GM23338 (cell line): Measurements from ENCODE around the gene GFOD1. TPM values are rescaled to one million over a fixed set of nuclear protein-coding genes. Genes with fewer than 3 reads are reported as not detected.
A peak's percentile ranks its signal among the peaks of the same experiment; 100 is the strongest.

Experiments used
- ATAC-seq: fragments of 200-7000 bp; cut with Tn5 transposase; 3 replicates; pipeline ENCODE4 v1.9.1; 2020
- DNase-seq: peaks from one replicate; pipeline ENCODE4 v3.0.0-alpha.2; 2015; ENCODE audit warnings: low spot score
- H2AFZ ChIP-seq: fragments of 200-600 bp; sonication (generic); 2 replicates; pipeline ENCODE4 v1.8.0; 2016; ENCODE audit warnings: antibody characterized with exemption, mild to moderate bottlenecking, moderate library complexity
- H3F3A ChIP-seq: fragments of 200-600 bp; sonication (generic); replicated peaks from 2 replicates; pipeline ENCODE4 v1.8.0; 2017; ENCODE audit warnings: antibody characterized with exemption, mixed run types, low read depth
- H3K27ac ChIP-seq: fragments of 200-600 bp; sonication (generic); 2 replicates; pipeline ENCODE4 v1.6.1; 2016; ENCODE audit warnings: low read depth
- H3K27me3 ChIP-seq: fragments of 200-600 bp; sonication (generic); 2 replicates; pipeline ENCODE4 v1.8.0; 2016; ENCODE audit warnings: mild to moderate bottlenecking, mixed run types, moderate library complexity; ENCODE audit not compliant: insufficient read depth
- H3K36me3 ChIP-seq: fragments of 200-600 bp; sonication (generic); 2 replicates; pipeline ENCODE4 v1.8.0; 2016; ENCODE audit warnings: mild to moderate bottlenecking; ENCODE audit not compliant: insufficient read depth
- H3K4me1 ChIP-seq: fragments of 200-600 bp; sonication (generic); 2 replicates; pipeline ENCODE4 v1.8.0; 2016; ENCODE audit warnings: mild to moderate bottlenecking, moderate library complexity; ENCODE audit not compliant: insufficient read depth
- H3K4me2 ChIP-seq: fragments of 200-600 bp; sonication (generic); 2 replicates; pipeline ENCODE4 v1.7.1; 2017; ENCODE audit warnings: mixed run types
- H3K4me3 ChIP-seq: fragments of 200-600 bp; sonication (generic); 2 replicates; pipeline ENCODE4 v1.6.1; 2016; ENCODE audit warnings: mixed run types
- H3K79me2 ChIP-seq: fragments of 200-600 bp; sonication (generic); replicated peaks from 2 replicates; pipeline ENCODE4 v1.8.0; 2017; ENCODE audit warnings: mild to moderate bottlenecking; ENCODE audit not compliant: insufficient read depth
- H3K9me2 ChIP-seq: fragments of 200-600 bp; sonication (generic); 2 replicates; pipeline ENCODE4 v1.8.0; 2017; ENCODE audit not compliant: insufficient read depth
- H4K20me1 ChIP-seq: fragments of 200-600 bp; sonication (generic); replicated peaks from 2 replicates; pipeline ENCODE4 v1.8.0; 2017; ENCODE audit warnings: mild to moderate bottlenecking; ENCODE audit not compliant: insufficient read depth
- H3K27ac Mint-ChIP-seq: 2 replicates; pipeline ENCODE4 v1.8.0; 2020; ENCODE audit warnings: inconsistent platforms, mild to moderate bottlenecking, moderate library complexity, mixed read lengths
- H3K27me3 Mint-ChIP-seq: 3 replicates; pipeline ENCODE4 v1.8.0; 2022; ENCODE audit warnings: low read depth, mild to moderate bottlenecking, moderate library complexity, mixed read lengths, inconsistent platforms; ENCODE audit not compliant: insufficient read depth, poor library complexity
- H3K36me3 Mint-ChIP-seq: 3 replicates; pipeline ENCODE4 v1.8.0; 2021; ENCODE audit warnings: low read depth, mild to moderate bottlenecking, inconsistent platforms, moderate library complexity, mixed read lengths
- H3K4me1 Mint-ChIP-seq: 3 replicates; pipeline ENCODE4 v1.8.0; 2020; ENCODE audit warnings: mild to moderate bottlenecking, inconsistent platforms, mixed read lengths
- H3K4me3 Mint-ChIP-seq: 3 replicates; pipeline ENCODE4 v1.8.0; 2021; ENCODE audit warnings: moderate library complexity, mild to moderate bottlenecking, inconsistent platforms, mixed read lengths
- H3K9me3 Mint-ChIP-seq: 3 replicates; pipeline ENCODE4 v1.8.0; 2020; ENCODE audit warnings: moderate library complexity, mild to moderate bottlenecking, inconsistent platforms, mixed read lengths
- CREB1 ChIP-seq: fragments of 250-450 bp; sonication (Bioruptor Pico); IDR thresholded peaks from 2 replicates; pipeline ENCODE4 v1.5.0; 2020; ENCODE audit warnings: low read depth, mild to moderate bottlenecking, moderate library complexity
- EZH2 ChIP-seq: fragments of 200-600 bp; sonication (generic); IDR thresholded peaks from one replicate; pipeline ENCODE4 v1.8.0; 2017; ENCODE audit warnings: antibody characterized with exemption, mild to moderate bottlenecking, low read depth; ENCODE audit not compliant: unreplicated experiment
- EZH2phosphoT487 ChIP-seq: fragments of 200-600 bp; sonication (generic); IDR thresholded peaks from one replicate; pipeline ENCODE4 v1.8.1; 2018; ENCODE audit warnings: antibody characterized with exemption; ENCODE audit not compliant: unreplicated experiment
- NANOG ChIP-seq: IDR thresholded peaks from 2 replicates; pipeline ENCODE4 v1.6.1; 2016; ENCODE audit warnings: antibody characterized with exemption, borderline replicate concordance
- POLR2AphosphoS5 ChIP-seq: IDR thresholded peaks from 2 replicates; pipeline ENCODE4 v1.6.1; 2016; ENCODE audit warnings: antibody characterized with exemption, low read depth
- STAT1 ChIP-seq: IDR thresholded peaks from one replicate; pipeline ENCODE4 v1.6.1; 2016; ENCODE audit warnings: antibody characterized with exemption; ENCODE audit not compliant: unreplicated experiment
- ZNF114 ChIP-seq: fragments of 250-450 bp; sonication (Bioruptor Pico); IDR thresholded peaks from 2 replicates; pipeline ENCODE4 v1.5.0; 2020; ENCODE audit warnings: mild to moderate bottlenecking, moderate library complexity
- polyA plus RNA-seq: library from polyadenylated mRNA; unstranded; fragments of >200 nt; fragmentation: Nextera tagmentation; extraction: Ambion mirVana; gene quantifications from 2 replicates; pipeline ENCODE4 v1.2.1, GENCODE V29; 2016
- total RNA-seq: library from RNA; depleted of rRNA; stranded (reverse); fragments of >200 nt; shearing (Covaris generic); gene quantifications from 2 replicates; pipeline ENCODE4 v1.2.3, GENCODE V29; 2014
- TF ChIP-seq, protein P1 (sequence below): IDR thresholded peaks from one replicate; pipeline ENCODE4 v1.6.1; 2018; ENCODE audit warnings: antibody characterized with exemption; ENCODE audit not compliant: unreplicated experiment
- TF ChIP-seq, protein P2 (sequence below): IDR thresholded peaks from 2 replicates; pipeline ENCODE4 v1.6.1; 2016; ENCODE audit warnings: antibody characterized with exemption
- TF ChIP-seq, protein P3 (sequence below), 2 experiments: fragments of 200-600 bp in 1 of 2; sonication (generic) in 1 of 2; conservative IDR thresholded peaks; 2 replicates each; pipeline versions ENCODE4 v1.5.1 to v1.6.1; 2016 to 2017; ENCODE audit warnings: antibody characterized with exemption in 2 of 2, low read depth in 2 of 2, mild to moderate bottlenecking in 2 of 2, moderate library complexity in 1 of 2

GFOD1 gene
- total and polyA plus RNA-seq, 2 experiments from 2014 or later: 4.9 to 12.8 TPM

- TF ChIP-seq, protein P1, sequence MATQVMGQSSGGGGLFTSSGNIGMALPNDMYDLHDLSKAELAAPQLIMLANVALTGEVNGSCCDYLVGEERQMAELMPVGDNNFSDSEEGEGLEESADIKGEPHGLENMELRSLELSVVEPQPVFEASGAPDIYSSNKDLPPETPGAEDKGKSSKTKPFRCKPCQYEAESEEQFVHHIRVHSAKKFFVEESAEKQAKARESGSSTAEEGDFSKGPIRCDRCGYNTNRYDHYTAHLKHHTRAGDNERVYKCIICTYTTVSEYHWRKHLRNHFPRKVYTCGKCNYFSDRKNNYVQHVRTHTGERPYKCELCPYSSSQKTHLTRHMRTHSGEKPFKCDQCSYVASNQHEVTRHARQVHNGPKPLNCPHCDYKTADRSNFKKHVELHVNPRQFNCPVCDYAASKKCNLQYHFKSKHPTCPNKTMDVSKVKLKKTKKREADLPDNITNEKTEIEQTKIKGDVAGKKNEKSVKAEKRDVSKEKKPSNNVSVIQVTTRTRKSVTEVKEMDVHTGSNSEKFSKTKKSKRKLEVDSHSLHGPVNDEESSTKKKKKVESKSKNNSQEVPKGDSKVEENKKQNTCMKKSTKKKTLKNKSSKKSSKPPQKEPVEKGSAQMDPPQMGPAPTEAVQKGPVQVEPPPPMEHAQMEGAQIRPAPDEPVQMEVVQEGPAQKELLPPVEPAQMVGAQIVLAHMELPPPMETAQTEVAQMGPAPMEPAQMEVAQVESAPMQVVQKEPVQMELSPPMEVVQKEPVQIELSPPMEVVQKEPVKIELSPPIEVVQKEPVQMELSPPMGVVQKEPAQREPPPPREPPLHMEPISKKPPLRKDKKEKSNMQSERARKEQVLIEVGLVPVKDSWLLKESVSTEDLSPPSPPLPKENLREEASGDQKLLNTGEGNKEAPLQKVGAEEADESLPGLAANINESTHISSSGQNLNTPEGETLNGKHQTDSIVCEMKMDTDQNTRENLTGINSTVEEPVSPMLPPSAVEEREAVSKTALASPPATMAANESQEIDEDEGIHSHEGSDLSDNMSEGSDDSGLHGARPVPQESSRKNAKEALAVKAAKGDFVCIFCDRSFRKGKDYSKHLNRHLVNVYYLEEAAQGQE: no peak
- TF ChIP-seq, protein P2, sequence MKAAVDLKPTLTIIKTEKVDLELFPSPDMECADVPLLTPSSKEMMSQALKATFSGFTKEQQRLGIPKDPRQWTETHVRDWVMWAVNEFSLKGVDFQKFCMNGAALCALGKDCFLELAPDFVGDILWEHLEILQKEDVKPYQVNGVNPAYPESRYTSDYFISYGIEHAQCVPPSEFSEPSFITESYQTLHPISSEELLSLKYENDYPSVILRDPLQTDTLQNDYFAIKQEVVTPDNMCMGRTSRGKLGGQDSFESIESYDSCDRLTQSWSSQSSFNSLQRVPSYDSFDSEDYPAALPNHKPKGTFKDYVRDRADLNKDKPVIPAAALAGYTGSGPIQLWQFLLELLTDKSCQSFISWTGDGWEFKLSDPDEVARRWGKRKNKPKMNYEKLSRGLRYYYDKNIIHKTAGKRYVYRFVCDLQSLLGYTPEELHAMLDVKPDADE: no peak
- no peak for TF ChIP-seq NANOG
- no peak for TF ChIP-seq EZH2phosphoT487
- TF ChIP-seq, protein P3, sequence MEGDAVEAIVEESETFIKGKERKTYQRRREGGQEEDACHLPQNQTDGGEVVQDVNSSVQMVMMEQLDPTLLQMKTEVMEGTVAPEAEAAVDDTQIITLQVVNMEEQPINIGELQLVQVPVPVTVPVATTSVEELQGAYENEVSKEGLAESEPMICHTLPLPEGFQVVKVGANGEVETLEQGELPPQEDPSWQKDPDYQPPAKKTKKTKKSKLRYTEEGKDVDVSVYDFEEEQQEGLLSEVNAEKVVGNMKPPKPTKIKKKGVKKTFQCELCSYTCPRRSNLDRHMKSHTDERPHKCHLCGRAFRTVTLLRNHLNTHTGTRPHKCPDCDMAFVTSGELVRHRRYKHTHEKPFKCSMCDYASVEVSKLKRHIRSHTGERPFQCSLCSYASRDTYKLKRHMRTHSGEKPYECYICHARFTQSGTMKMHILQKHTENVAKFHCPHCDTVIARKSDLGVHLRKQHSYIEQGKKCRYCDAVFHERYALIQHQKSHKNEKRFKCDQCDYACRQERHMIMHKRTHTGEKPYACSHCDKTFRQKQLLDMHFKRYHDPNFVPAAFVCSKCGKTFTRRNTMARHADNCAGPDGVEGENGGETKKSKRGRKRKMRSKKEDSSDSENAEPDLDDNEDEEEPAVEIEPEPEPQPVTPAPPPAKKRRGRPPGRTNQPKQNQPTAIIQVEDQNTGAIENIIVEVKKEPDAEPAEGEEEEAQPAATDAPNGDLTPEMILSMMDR (conservative IDR thresholded peaks at IDR 0.05; ENCODE audit: low read depth in 2 of 2): no peak
- TF ChIP-seq ZNF114 (CRISPR knock-in tag): no peak
- TF ChIP-seq POLR2AphosphoS5: no peak
- H3K36me3 Mint-ChIP-seq: no peaks in the 10 kb centered on the region
- no peak overlapping the region for H3K27ac ChIP-seq
- H3K9me3 Mint-ChIP-seq: no peaks in the 10 kb centered on the region
- no peaks in the 10 kb centered on the region for H3F3A ChIP-seq
- H3K79me2 ChIP-seq: no peaks in the 10 kb centered on the region
- no peak overlapping the region for H3K4me3 ChIP-seq
- H3K27ac Mint-ChIP-seq: no peak overlapping the region
- no peaks in the 10 kb centered on the region for H3K27me3 Mint-ChIP-seq
- peaks cover 6% of the 10 kb centered on the region for H3K4me1 ChIP-seq
- no peak for DNase-seq
- no peak overlapping the region for H3K4me2 ChIP-seq
- H3K4me1 Mint-ChIP-seq: peaks cover 11% of the 10 kb centered on the region
- H4K20me1 ChIP-seq: no peaks in the 10 kb centered on the region
- no peak overlapping the region for H3K4me3 Mint-ChIP-seq
- 0 out of 2 replicates have a peak, but pooled peaks cover 3% of the 10 kb centered on the region for H3K9me2 ChIP-seq
- no peaks in the 10 kb centered on the region for H3K27me3 ChIP-seq
- ATAC-seq: no peak; the same call in 2 of the 3 replicates
- H2AFZ ChIP-seq: 0 out of 2 replicates have a peak overlapping the region, but pooled peaks have one; percentile 72
- no peaks in the 10 kb centered on the region for H3K36me3 ChIP-seq
Measured at GRCh38 chr6:13523826-13524622, 36.6 kb upstream of the GFOD1 start.

DNA sequence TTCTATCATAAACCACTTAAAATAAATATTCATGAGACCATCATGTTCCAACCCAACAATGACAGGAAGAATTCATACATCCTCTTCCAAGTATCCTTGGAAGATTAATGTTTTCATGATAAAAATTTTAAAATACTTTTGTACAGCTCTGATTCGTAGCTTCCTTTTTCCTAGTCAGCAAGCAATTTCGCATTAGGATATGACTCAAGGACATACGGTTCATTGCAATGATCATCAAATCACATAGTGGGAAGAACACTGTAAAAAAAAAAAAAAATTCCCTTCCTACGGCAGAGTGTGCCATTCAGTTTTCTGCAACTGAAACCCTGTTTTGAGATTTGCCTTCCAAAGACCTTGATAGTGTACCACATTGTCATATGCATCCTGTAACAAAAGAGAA lies 35.3 kb upstream of the GFOD1 start:
- no peaks in the 10 kb centered on the region for H3K79me2 ChIP-seq
- Mint-ChIP-seq H3K9me3 (no peaks in the 10 kb centered on the region), H3K4me3 (no peak overlapping the region), H3K4me1 (peaks cover 4% of the 10 kb centered on the region; the same call in 2 of the 3 replicates), H3K36me3 (no peaks in the 10 kb centered on the region), H3K27me3 (no peaks in the 10 kb centered on the region), H3K27ac (no peak overlapping the region)
- 0 out of 2 replicates have a peak, but pooled peaks cover 3% of the 10 kb centered on the region for H3K9me2 ChIP-seq
- H3K36me3 ChIP-seq: no peaks in the 10 kb centered on the region
- H3K4me3 ChIP-seq: no peak overlapping the region
- DNase-seq (no peak), ATAC-seq (no peak)
- H3K27ac ChIP-seq: no peak overlapping the region
- peak overlapping the region; percentile 32; the same call in 1 of the 2 replicates for H2AFZ ChIP-seq
- H3K4me1 ChIP-seq: no peaks in the 10 kb centered on the region
- no peaks in the 10 kb centered on the region for H3F3A ChIP-seq
- H4K20me1 ChIP-seq: no peaks in the 10 kb centered on the region
- H3K27me3 ChIP-seq: no peaks in the 10 kb centered on the region
- no peak overlapping the region for H3K4me2 ChIP-seq
- no peak for TF ChIP-seq STAT1
- TF ChIP-seq, protein P2: no peak
- TF ChIP-seq CREB1 (CRISPR knock-in tag): no peak
- TF ChIP-seq, protein P3 (conservative IDR thresholded peaks at IDR 0.05; ENCODE audit: low read depth in 2 of 2): no peak
- TF ChIP-seq POLR2AphosphoS5: no peak
- TF ChIP-seq ZNF114 (CRISPR knock-in tag): no peak
- no peak for TF ChIP-seq EZH2
- TF ChIP-seq EZH2phosphoT487: no peak
